ENCODE measurements around the gene SHISA4.

The SHISA4 gene

DNA sequence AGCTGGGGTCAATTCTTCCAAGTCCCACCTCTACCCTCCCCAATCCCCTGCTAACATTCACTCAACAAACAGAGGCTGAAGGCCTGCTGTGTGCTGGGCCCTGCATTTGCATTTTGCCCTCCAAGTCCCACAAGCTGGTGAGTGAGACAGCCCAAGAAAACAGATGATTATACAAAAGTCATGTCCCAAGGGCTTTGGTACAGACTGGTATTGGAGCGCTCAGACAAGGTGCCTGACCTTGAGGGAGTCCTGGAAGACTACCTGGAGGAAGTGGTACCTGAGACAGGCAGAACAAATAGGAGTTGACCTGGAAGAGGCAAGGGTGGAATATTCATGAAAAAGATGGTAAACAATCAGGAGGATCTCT, 53.4 kb downstream of the SHISA4 start:
- no peak for DNase-seq (ENCODE audit: low read depth, low spot score)
- TF ChIP-seq, protein P1, sequence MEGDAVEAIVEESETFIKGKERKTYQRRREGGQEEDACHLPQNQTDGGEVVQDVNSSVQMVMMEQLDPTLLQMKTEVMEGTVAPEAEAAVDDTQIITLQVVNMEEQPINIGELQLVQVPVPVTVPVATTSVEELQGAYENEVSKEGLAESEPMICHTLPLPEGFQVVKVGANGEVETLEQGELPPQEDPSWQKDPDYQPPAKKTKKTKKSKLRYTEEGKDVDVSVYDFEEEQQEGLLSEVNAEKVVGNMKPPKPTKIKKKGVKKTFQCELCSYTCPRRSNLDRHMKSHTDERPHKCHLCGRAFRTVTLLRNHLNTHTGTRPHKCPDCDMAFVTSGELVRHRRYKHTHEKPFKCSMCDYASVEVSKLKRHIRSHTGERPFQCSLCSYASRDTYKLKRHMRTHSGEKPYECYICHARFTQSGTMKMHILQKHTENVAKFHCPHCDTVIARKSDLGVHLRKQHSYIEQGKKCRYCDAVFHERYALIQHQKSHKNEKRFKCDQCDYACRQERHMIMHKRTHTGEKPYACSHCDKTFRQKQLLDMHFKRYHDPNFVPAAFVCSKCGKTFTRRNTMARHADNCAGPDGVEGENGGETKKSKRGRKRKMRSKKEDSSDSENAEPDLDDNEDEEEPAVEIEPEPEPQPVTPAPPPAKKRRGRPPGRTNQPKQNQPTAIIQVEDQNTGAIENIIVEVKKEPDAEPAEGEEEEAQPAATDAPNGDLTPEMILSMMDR (IDR thresholded peaks at IDR 0.05; ENCODE audit: low read depth, low read length) = no peak
- H3K4me3 ChIP-seq (ENCODE audit: low read depth, low read length) = no peak overlapping the region
- in situ Hi-C loops (cut with HindIII; ENCODE audit: low sequenced_read_pairs) = no loop called here

Data from astrocyte of the spinal cord (primary cell).